GM21360 (cell line): Measurements from ENCODE around the gene ZNF20.

Source experiments
- ATAC-seq: cut with Tn5 transposase; IDR thresholded peaks from one replicate; pipeline ENCODE4 v1.9.1; 2021; ENCODE audit warnings: mild to moderate bottlenecking, moderate library complexity; ENCODE audit not compliant: unreplicated experiment

ZNF20 gene

GRCh38 chr19:12139885-12140544, at the start of gene ZNF20:
TSS of gene ZNF20 (minus strand) at chr19:12140350. CDS start at chr19:12140182, 168 bp downstream.
- peak; percentile 76 for ATAC-seq

DNA sequence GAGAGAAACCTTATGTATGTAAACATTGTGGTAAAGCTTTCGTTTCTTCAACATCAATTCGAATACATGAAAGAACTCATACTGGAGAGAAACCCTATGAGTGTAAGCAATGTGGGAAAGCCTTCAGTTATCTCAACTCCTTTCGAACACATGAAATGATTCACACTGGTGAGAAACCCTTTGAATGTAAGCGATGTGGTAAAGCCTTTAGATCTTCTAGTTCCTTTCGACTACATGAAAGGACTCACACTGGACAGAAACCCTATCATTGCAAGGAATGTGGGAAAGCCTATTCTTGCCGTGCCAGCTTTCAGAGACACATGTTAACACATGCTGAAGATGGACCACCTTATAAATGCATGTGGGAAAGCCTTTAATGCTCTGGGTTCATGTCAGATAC, 47.5 kb upstream of the ZNF20 start:
- no peak for ATAC-seq

DNA sequence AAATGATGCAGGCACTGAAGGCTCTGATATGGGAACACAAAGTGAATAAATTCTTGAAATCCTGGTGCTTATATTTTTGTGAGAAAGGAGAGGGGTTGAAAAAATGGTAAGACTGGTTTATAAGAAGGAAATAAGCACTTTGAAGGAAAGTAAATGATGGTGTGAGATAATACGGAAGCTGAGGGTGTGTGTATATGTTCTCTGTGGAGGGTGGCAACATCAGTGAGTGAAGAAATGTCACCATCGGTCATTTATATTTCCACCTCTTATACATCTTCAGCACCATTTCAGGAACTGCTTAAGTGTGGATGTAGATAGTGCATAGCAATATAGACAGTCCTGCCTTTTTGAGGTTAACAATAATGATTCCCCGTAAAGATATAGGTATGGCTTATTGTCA, 40.2 kb upstream of the ZNF20 start:
- ATAC-seq, result no peak

- ATAC-seq, result no peak
Measured at GRCh38 chr19:12166626-12167025, 26.5 kb upstream of the ZNF20 start.

DNA sequence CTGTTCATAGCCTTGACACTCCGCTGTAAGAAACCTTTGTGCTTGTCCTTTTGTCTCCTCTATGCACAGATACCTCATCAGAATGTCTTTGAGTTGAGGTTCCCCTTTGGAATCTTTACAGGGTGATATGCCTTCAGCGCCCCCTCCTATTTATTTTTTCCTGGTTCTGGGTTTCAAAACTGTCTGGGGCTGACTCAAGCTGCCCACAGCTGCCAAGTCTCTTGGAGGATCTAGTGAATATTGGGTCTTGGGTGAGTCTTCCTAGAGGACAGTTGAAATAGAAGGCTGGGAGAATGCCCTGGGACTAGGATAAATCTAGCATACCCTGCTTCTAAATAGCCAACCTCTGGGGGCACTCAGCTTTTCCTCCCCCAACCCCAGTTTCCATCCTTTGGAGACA, 23.7 kb upstream of the ZNF20 start:
- no peak for ATAC-seq

GRCh38 chr19:12162882-12163806, 23.0 kb upstream of the ZNF20 start, which contains the start of gene ZNF136:
TSS of gene ZNF136 (plus strand) at chr19:12163096. CDS start at chr19:12163204, 108 bp downstream.
- peak; percentile 88 for ATAC-seq

DNA sequence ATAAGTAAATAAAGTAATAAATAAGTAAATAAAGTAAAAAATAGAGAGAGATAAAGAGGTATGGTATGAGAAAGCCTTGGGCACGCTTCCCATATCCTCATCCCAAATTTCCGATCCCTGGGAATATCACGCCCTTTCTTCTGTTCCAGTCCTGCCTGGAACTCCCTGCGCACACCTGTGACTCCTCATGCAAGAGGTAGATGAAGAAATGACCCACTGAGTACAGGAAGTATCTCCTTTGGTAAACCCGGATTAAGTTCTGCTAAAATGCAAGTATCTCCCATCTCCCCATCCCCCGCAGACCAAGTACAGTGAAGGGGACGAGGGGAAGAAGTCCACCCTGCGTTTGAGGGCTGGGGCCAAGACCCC, 22.3 kb upstream of the ZNF20 start:
- no peak for ATAC-seq

DNA sequence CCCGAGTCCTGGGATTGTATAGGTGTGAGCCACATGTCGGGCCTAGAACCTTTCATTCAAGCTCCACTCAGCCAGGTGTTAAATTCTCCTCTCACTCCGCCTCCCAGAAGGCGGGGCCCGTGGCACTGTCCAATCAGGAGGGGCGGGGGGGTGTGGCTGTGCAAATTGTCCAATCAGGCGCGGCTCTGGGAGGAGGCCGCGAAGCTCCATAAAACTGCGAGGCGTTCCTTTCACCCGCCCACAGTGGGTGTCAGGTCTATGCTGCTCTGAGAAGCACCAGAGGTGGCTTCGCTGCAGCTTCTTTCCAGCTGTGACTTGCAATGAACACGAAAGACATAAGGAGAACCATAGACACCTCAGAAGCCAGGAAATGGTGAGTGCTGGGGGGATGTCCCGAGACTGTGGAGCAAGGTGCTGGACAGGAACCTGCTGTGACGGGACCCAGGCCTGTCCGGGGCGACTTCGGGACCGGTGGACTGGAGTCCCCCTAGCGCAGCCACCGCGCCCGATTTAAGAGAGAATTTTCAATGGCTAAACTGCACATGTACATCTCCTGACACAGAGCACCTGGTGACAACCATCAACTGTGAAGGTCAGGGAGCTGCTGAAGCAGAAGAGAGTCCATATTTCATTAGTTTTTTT, 19.7 kb upstream of the ZNF20 start:
- no peak for ATAC-seq

GRCh38 chr19:12156223-12157058, 16.3 kb upstream of the ZNF20 start, which contains the start of gene ZNF625:
TSS of gene ZNF625 (minus strand) at chr19:12156734. CDS start at chr19:12156558, 176 bp downstream.
- ATAC-seq, result no peak

DNA sequence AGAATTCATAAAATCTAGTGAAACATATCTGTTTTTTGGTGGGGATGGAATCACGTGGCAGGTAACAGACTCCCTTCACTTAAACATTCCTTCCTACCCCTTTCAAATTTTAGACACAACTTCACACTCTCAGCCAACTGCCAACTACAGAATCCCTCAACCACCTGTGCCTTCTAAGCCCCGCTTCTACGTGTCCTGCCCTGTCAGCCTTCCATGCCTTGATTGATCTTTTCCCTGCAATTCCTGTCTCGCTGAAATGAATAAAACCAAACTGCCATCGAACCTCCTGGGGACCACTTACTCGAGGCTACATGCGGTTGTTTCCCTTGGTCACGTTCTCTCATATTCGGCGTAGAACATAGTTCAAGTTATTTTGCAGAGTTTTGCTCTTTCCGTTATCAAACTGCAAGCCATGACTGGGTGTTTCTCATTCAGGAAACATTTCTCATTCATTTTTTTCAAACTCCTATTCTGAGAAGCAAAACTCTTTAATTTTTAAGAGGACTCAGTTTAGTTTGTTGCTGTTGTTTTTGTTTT, 15.2 kb upstream of the ZNF20 start:
- no peak for ATAC-seq

GRCh38 chr19:12145348-12145747, 5.2 kb upstream of the ZNF20 start:
- ATAC-seq, result no peak

DNA sequence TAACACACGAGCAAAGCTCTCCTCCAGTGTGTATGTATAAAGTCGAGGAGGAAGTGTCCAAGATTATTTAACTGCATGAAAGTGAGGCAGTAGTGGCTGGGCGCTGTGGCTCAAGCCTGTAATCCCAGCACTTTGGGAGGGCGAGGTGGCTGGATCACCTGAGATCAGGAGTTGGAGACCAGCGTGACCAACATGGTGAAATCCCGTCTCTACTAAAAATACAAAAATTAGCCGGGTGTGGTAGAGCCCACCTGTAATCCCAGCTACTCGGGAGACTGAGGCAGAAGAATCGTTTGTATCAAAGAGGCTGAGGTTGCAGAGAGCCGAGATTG, 1.2 kb upstream of the ZNF20 start:
- ATAC-seq, result no peak

- ATAC-seq, result peak; percentile 19
Measured at GRCh38 chr19:12140545-12141404, 625 bp upstream of the ZNF20 start.

GRCh38 chr19:12139269-12139668, 881 bp downstream of the ZNF20 start:
- no peak for ATAC-seq

GRCh38 chr19:12137221-12137940, 2.8 kb downstream of the ZNF20 start:
- no peak for ATAC-seq

- no peak for ATAC-seq
Measured at GRCh38 chr19:12133069-12133468, 7.1 kb downstream of the ZNF20 start.

- ATAC-seq, result no peak
Measured at GRCh38 chr19:12126707-12127106, 13.4 kb downstream of the ZNF20 start.

GRCh38 chr19:12117201-12117970, 22.8 kb downstream of the ZNF20 start:
- ATAC-seq, result no peak
